ENCODE measurements around the gene PFN1. TPM values are rescaled to one million over a fixed set of nuclear protein-coding genes. Genes with fewer than 3 reads are reported as not detected.

The PFN1 gene
- total RNA-seq, 1 experiment from 2014 or later: 1,213 TPM

DNA sequence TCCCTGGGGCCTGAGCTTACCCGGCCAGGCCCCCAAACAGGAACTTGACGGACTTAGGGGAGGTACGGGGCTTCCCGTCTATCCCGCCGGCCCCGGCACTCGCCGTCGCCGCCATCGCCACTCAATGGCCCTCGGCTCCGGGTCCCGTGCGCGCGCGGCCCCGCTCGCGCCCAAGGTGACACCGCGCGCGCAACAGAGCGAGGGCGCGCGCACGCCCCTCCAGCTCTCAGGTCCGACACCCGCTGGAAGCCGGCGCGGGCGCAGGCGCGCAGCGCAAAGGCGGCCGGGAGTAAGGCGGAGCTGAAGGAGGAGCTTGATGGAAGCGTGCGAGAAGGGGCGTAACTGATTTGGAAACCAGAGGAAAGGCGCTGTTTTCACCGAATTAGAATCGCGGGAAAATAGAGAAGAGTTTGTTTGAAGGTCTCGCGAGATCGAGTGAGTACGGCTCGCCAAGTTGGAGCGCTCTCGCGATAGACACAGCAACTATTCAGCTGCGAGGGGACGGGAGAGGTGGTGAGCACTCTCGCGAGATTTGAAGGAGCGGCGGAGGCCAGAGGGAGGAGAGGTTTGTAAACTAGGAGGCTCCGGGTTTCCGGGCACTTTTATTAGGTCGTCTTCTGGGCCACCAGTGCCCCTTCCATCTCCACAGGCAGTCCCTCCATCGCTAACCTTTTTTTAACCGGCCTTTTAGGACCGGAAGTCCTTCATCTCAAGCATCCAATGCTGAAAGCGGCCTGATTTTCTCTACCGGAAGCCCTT is 8.4 kb downstream of the PFN1 start, which contains the start of the genes RNF167 and SLC25A11 (continued):
- TF ChIP-seq, protein P1, sequence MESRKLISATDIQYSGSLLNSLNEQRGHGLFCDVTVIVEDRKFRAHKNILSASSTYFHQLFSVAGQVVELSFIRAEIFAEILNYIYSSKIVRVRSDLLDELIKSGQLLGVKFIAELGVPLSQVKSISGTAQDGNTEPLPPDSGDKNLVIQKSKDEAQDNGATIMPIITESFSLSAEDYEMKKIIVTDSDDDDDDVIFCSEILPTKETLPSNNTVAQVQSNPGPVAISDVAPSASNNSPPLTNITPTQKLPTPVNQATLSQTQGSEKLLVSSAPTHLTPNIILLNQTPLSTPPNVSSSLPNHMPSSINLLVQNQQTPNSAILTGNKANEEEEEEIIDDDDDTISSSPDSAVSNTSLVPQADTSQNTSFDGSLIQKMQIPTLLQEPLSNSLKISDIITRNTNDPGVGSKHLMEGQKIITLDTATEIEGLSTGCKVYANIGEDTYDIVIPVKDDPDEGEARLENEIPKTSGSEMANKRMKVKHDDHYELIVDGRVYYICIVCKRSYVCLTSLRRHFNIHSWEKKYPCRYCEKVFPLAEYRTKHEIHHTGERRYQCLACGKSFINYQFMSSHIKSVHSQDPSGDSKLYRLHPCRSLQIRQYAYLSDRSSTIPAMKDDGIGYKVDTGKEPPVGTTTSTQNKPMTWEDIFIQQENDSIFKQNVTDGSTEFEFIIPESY (IDR thresholded peaks at IDR 0.05; ENCODE audit: extremely low read depth, insufficient replicate concordance, low read length): peak; percentile 100
- TF ChIP-seq CBX3 (IDR thresholded peaks at IDR 0.05; ENCODE audit: low read depth) (no peak), ZFX (IDR thresholded peaks at IDR 0.05) (no peak)

GRCh38 chr17:4939546-4939795 is 8.9 kb downstream of the PFN1 start:
- DNase-seq (ENCODE audit: low read depth, low spot score) (no peak), ATAC-seq (peak; percentile 0; the same call in 1 of the 2 replicates)
- H3K27me3 ChIP-seq (ENCODE audit: insufficient read depth, low read length): no peaks in the 10 kb centered on the region
- no TSS peak for BruUV-seq (replicated peaks)
- H3K27ac ChIP-seq (ENCODE audit: low read depth, low read length): peak overlapping the region; percentile 95
- H3K9ac ChIP-seq (ENCODE audit: low read length): peak overlapping the region; percentile 96
- TF ChIP-seq YY1 (IDR thresholded peaks at IDR 0.05; ENCODE audit: extremely low read depth, insufficient replicate concordance, low read depth, low read length): no peak
- TF ChIP-seq ZFX (IDR thresholded peaks at IDR 0.05): peak; percentile 60; the same call in 1 of the 2 replicates
- no peak for TF ChIP-seq RAD21 (IDR thresholded peaks at IDR 0.05; ENCODE audit: low read depth)
- no peaks in the 10 kb centered on the region for H3K9me3 ChIP-seq (ENCODE audit: control insufficient read depth in 1 of 2, insufficient read depth in 1 of 2, low read depth in 1 of 2, low read length in 2 of 2)
- H2AFZ ChIP-seq (ENCODE audit: low read depth, low read length, poor library complexity, severe bottlenecking): no peak overlapping the region
- peaks cover 10 to 35% of the 10 kb centered on the region in 2 experiments for H3K4me1 ChIP-seq (ENCODE audit: control insufficient read depth in 1 of 2, insufficient read depth in 2 of 2, low read length in 2 of 2)
- peak overlapping the region; percentile 86 to 93 for H3K4me3 ChIP-seq (replicated peaks in 1 of 2; ENCODE audit: low read depth in 1 of 2, low read length in 2 of 2)
- POLR2A ChIA-PET: interaction anchor here (1.0 to 2.1 kb wide), 8 partner anchors 9 to 229 kb away, joined by 3 to 30 read pairs (median 7); partner anchors contain the start of genes ARRB2, CAMTA2, ENO3 and PFN1
- RAD21 ChIA-PET (ENCODE audit: low non-redundant PET in 1 of 2, low total read pairs in 2 of 2, uncharacterized antibody in 2 of 2, unreplicated experiment in 2 of 2): interaction anchor here (1.5 to 2.1 kb wide), 3 partner anchors 28 to 30 kb away, joined by 6 to 11 read pairs (median 8); partner anchors contain the start of gene SPAG7 (in 2 of the 2)
- no peaks in the 10 kb centered on the region for H3K9me2 ChIP-seq (ENCODE audit: insufficient read depth)
- peaks cover 60% of the 10 kb centered on the region for H3K79me2 ChIP-seq (ENCODE audit: insufficient read depth, low read length)
- peaks cover 0 to 26% of the 10 kb centered on the region in 2 experiments; a peak in 1 of 4 replicates for H3K36me3 ChIP-seq (ENCODE audit: control insufficient read depth in 1 of 2, insufficient read depth in 2 of 2, low read length in 2 of 2)
- H4K20me1 ChIP-seq (ENCODE audit: insufficient read depth): no peaks in the 10 kb centered on the region
- CTCF ChIA-PET: interaction anchor here (0.9 to 2.4 kb wide), 7 partner anchors 9 to 229 kb away, joined by 3 to 15 read pairs (median 3); partner anchors contain the start of genes ARRB2, CHRNE, PFN1 and SPAG7
- intact Hi-C loops (cut with micrococcal nuclease): no loop called here
- H3K4me2 ChIP-seq (ENCODE audit: low read length): peak overlapping the region; percentile 100

Measured in HCT116 (cell line).